ENCODE results near the gene RNF141.

DNA sequence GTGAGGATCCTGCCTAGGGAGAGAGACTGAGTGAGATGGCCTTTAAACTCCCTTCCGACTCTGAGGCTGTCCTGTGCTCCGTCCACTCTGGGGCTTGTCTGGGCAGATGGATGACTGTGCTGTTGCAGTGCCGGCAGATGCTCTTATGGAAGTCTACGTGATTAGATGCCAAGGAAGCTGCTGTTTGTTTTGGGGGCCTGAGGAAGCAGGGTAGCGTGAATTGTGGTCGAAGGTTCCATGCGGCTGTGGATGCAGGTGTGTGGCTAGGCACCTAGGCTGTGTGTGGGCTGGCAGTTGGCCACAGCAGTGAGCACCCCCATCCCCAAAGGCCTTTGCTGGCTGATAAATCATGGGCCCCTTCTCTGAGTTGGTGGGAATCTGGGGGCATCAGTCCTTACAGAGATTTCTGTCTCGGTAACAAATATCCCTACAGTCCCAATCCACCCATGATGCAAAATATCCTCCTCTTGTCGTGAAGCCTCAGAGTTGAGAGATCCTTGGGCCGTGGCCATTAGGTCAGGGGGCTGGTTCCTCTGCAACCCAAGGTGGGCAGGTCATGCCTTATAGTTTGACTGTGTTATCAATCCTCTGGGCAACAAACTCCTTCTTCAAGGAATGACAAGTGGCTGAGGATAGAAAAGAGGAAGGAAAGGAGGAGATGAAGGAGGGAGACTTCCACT, 54.7 kb downstream of the RNF141 start:
- TF ChIP-seq POLR2A (IDR thresholded peaks at IDR 0.05): no peak
- TF ChIP-seq, protein P1, sequence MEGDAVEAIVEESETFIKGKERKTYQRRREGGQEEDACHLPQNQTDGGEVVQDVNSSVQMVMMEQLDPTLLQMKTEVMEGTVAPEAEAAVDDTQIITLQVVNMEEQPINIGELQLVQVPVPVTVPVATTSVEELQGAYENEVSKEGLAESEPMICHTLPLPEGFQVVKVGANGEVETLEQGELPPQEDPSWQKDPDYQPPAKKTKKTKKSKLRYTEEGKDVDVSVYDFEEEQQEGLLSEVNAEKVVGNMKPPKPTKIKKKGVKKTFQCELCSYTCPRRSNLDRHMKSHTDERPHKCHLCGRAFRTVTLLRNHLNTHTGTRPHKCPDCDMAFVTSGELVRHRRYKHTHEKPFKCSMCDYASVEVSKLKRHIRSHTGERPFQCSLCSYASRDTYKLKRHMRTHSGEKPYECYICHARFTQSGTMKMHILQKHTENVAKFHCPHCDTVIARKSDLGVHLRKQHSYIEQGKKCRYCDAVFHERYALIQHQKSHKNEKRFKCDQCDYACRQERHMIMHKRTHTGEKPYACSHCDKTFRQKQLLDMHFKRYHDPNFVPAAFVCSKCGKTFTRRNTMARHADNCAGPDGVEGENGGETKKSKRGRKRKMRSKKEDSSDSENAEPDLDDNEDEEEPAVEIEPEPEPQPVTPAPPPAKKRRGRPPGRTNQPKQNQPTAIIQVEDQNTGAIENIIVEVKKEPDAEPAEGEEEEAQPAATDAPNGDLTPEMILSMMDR (IDR thresholded peaks at IDR 0.05): no peak

Measured in ovary (tissue), 3 donors.